Dendritic cell treated with granulocyte-macrophage colony-stimulating factor and Interleukin-4, amounts not matched to agents 40 ng/mL and 50 ng/mL, for 4 days (primary cell): Measurements from ENCODE around the gene DHX32.

Experiments
- H3K27ac Mint-ChIP-seq: one replicate; pipeline ENCODE4 v1.8.0; 2022; ENCODE audit warnings: mild to moderate bottlenecking, mixed read lengths
- H3K27me3 Mint-ChIP-seq: one replicate; pipeline ENCODE4 v1.8.0; 2022; ENCODE audit warnings: mild to moderate bottlenecking, mixed read lengths
- H3K36me3 Mint-ChIP-seq: one replicate; pipeline ENCODE4 v1.8.0; 2022; ENCODE audit warnings: low read depth, mixed read lengths
- H3K4me1 Mint-ChIP-seq: one replicate; pipeline ENCODE4 v1.8.0; 2022; ENCODE audit warnings: low read depth, mixed read lengths
- H3K4me3 Mint-ChIP-seq: one replicate; pipeline ENCODE4 v1.8.0; 2022; ENCODE audit warnings: mild to moderate bottlenecking, moderate library complexity, mixed read lengths
- H3K9me3 Mint-ChIP-seq: one replicate; pipeline ENCODE4 v1.8.0; 2022; ENCODE audit warnings: mixed read lengths
- intact Hi-C: fragments of 100-400 bp; cut with micrococcal nuclease; formaldehyde crosslinking; loops from one replicate; pipeline ENCODE4 v1.15.0; 2022

The DHX32 gene

DNA sequence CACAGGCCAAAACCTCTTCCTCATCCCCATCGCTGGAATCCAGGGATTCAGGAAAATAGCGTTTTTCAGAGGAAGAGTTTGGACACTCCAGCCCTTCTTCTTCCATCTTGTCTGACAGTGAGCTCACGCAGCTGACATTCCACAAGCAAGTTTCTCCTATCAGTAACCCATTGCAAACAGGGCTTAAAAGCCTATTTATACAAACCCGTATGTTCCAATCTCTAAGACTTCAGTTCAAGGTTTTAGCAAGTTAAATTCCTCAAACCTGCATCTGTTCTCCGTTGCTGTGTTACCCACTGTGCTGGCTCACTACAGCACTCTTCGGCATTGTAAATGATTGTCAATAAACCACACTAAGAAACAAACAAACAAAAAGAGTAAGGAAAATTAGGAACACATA, 373 bp downstream of the DHX32 start:
- peaks cover 7% of the 10 kb centered on the region for H3K9me3 Mint-ChIP-seq
- no peaks in the 10 kb centered on the region for H3K27me3 Mint-ChIP-seq
- no peaks in the 10 kb centered on the region for H3K4me1 Mint-ChIP-seq
- H3K27ac Mint-ChIP-seq = no peak overlapping the region
- H3K36me3 Mint-ChIP-seq = peaks cover 38% of the 10 kb centered on the region
- intact Hi-C loops = no loop called here
- H3K4me3 Mint-ChIP-seq = no peak overlapping the region

DNA sequence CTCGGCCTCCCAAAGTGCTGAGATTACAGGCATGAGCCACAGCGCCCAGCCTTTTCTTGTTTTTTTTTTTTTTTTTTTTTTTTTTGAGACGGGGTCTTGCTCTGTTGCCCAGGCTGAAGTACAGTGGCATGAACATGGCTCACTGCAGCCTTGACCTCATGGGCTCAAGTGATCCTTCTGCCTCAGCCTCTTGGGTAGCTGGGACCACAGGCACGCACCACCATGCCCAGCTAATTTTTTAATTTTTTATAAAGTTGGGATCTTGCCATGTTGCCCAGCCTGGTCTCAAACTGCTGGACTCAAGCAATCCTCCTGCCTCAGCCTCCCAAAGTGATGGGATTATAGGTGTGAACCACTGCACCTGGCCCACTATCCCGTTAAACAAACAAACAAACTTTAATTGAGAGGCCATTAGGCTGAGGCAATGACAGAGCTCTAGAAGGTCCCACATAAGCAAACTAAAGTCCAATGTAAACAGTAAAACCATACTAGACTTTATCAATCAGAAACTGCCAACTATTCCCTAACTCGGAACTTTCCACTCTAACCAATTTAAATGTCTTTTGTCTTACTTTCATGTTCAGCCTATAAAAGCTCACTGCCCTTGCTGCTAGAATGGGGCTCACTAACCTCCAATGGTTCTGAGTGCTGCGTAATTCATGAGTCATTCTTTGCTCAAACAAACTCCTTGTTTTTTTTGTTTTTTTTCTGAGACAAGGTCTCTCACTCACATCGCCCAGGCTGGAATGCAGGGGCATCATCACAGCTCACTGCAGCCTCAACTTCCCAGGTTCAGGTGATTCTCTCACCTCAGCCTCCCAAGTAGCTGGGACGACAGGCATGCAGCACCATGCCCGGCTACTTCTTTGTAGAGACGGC, 1.9 kb downstream of the DHX32 start:
- no peak overlapping the region for H3K27ac Mint-ChIP-seq
- peaks cover 48% of the 10 kb centered on the region for H3K36me3 Mint-ChIP-seq
- intact Hi-C loops = no loop called here
- no peaks in the 10 kb centered on the region for H3K4me1 Mint-ChIP-seq
- no peak overlapping the region for H3K4me3 Mint-ChIP-seq
- no peaks in the 10 kb centered on the region for H3K27me3 Mint-ChIP-seq
- peaks cover 7% of the 10 kb centered on the region for H3K9me3 Mint-ChIP-seq

DNA sequence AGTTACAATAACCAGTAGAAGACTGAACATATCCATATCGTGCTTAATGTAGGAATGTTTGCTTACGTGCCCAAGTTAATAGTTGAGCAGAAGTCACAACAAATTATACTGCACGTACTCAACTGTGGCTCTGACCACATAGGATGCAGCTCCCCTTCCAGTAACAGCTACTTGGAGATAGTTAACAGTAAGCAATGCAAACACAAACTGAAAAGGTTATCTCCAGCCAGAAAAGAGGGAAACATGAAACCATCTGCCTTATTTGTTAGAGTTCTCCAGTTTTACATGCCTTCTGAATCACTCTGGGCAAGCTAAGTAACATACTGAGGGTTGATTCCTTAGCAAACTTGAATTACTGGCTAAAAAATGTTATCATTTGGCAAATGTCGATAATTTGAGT, 9.8 kb downstream of the DHX32 start:
- Mint-ChIP-seq H3K9me3 (peaks cover 4% of the 10 kb centered on the region), H3K27me3 (no peaks in the 10 kb centered on the region), H3K4me1 (no peaks in the 10 kb centered on the region), H3K27ac (no peak overlapping the region), H3K4me3 (no peak overlapping the region), H3K36me3 (peaks cover 31% of the 10 kb centered on the region)
- intact Hi-C loops = no loop called here

DNA sequence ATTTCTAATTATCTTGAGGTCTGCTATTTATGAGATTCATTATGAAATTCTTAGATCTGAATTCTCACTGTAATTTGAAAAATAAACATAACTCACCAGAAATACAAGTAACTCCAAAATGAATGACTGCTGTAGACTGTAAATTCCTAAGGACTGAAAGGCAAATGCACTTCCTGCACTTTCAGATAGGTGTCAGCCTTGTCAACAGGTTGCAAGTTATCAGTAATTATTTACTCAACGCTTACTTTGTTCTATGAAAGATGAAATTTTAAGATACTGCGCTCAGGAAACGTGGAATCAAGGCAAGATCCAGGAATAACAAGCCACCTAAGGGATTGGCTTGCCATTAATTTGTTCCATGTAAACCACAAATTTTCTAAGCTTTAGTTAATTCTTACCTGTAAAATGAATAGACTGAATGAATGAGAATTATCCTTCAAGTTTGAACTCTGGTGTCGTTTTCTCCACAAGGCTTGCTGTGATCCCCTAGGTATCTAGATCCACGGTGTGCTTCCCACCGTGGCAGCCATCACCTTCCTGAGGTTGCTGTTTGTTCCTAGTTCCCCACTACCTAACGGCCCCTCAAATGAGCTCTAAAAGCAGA, 12.6 kb downstream of the DHX32 start:
- peaks cover 32% of the 10 kb centered on the region for H3K36me3 Mint-ChIP-seq
- no peaks in the 10 kb centered on the region for H3K4me1 Mint-ChIP-seq
- H3K4me3 Mint-ChIP-seq = no peak overlapping the region
- intact Hi-C loops = loop anchor here (5.0 to 10.0 kb wide), 2 partner anchors 636 to 879 kb away; no protein-coding TSS in a partner anchor
- H3K9me3 Mint-ChIP-seq = no peaks in the 10 kb centered on the region
- H3K27ac Mint-ChIP-seq = no peak overlapping the region
- no peaks in the 10 kb centered on the region for H3K27me3 Mint-ChIP-seq

DNA sequence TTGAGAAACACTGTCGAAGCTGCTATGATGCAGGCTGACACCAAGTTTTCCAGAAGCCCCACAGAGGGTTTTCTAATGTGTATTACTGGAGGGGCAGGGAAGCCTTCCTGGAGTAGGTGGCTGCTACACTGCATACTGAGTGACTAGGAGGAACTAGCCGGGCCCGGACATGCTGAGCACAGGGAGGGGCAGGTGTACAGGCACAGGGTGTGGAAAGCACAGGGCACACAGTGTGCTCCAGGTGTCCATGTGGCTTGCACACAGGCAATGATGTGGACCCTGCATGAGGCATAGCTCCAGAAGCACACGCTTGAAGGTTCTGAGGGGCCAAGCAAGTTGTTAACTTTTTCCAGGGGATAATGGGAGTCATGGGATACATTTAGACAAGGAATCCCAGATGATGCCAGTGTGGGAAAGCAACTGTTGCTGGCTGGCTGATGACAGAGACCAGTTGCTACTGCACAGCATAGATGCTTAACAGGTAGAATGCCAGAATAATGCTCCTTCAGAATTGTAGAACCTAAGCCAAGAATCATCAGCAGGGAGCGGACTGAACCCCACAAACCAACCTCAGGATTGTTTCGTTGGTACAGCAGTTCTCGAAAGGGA, 14.6 kb downstream of the DHX32 start:
- H3K4me1 Mint-ChIP-seq = no peaks in the 10 kb centered on the region
- no peaks in the 10 kb centered on the region for H3K27me3 Mint-ChIP-seq
- peaks cover 27% of the 10 kb centered on the region for H3K36me3 Mint-ChIP-seq
- H3K9me3 Mint-ChIP-seq = no peaks in the 10 kb centered on the region
- intact Hi-C loops = loop anchor here (5.0 to 10.0 kb wide), 2 partner anchors 638 to 881 kb away; no protein-coding TSS in a partner anchor
- no peak overlapping the region for H3K4me3 Mint-ChIP-seq
- H3K27ac Mint-ChIP-seq = no peak overlapping the region

DNA sequence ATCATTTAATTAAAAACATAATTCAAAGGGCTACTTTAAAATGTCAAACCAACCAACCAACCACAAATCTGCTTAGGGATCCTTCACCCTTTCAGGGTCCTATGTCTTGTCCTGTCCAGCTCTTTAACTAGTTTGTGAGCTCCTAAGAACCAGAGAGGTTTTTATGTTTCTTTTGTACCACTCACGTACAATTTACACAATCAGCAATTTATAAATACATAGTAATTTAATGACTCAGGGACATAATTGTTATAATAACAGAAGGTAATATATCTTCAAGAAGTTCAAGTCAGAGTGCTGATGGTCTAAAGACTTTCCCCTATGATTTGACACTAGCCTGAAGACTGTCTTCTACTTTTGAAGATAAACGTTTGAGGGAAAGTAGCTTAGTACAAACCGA, 16.0 kb downstream of the DHX32 start:
- H3K27me3 Mint-ChIP-seq = no peaks in the 10 kb centered on the region
- no peaks in the 10 kb centered on the region for H3K4me1 Mint-ChIP-seq
- intact Hi-C loops = loop anchor here (5.0 to 10.0 kb wide), 2 partner anchors 640 to 882 kb away; no protein-coding TSS in a partner anchor
- no peak overlapping the region for H3K27ac Mint-ChIP-seq
- peaks cover 27% of the 10 kb centered on the region for H3K36me3 Mint-ChIP-seq
- H3K9me3 Mint-ChIP-seq = no peaks in the 10 kb centered on the region
- H3K4me3 Mint-ChIP-seq = no peak overlapping the region

DNA sequence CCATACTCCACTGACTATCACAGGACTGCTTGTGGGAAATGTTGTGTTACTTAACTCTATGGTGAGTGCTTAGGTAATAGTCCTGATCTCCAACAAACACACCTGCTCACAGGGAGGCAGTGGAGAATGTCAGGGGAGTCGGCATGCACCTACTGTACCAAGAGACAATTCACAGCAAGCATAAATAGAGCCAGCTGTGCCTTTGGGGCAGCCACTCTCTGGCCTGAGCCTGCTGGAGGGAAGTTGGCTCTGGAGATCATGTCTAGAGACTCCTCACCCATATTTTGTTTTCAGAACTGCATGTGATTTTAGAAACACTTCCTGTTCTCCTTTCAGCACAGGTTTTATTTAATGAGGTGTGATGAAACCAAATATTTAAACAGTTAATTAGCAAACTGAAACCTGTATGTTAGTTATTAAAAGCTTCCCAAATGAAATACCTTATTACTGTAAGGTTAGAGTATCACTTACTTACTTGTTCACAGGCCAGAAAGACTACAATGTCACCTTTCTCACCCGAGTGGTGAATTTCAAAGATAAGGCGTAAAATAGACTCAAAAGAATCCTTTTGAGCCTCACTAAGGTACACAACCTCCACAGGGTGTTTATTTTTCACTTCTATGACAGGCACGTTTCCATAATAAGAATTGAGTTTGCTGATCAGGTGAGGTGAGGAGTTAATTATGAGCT, 21.8 kb downstream of the DHX32 start:
- Mint-ChIP-seq H3K4me3 (no peak overlapping the region), H3K27me3 (no peaks in the 10 kb centered on the region), H3K9me3 (no peaks in the 10 kb centered on the region), H3K27ac (no peak overlapping the region), H3K36me3 (peaks cover 42% of the 10 kb centered on the region), H3K4me1 (no peaks in the 10 kb centered on the region)
- intact Hi-C loops = no loop called here

DNA sequence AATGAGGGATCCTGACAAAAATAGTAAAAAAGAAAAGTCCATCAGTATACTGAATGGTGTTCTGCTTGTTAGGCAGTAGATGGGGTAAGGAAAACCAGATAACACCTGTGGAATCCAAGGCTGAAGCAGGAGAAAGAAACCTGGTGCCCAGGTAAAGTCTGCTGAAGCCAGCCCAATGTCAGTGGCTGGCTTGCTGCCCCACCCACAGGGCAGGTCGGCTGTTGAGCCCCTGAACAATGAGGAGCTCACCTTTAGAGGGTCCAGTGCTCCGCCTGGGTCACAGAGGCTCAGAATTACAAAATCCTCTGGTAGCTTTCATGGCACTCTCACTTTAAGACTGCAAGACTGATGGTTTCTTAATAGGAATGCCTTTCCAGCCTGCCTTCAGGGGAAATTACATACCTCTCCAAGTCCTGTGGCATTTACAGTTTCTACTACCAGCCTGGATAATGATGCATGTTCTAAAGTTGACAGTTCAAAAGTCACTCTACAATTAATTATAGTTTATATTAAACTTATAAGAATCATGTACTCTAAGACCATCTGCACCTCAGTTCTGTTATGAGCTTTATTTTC, 23.8 kb downstream of the DHX32 start:
- intact Hi-C loops = no loop called here
- Mint-ChIP-seq H3K4me3 (no peak overlapping the region), H3K36me3 (peaks cover 53% of the 10 kb centered on the region), H3K4me1 (no peaks in the 10 kb centered on the region), H3K27ac (no peak overlapping the region), H3K9me3 (no peaks in the 10 kb centered on the region), H3K27me3 (no peaks in the 10 kb centered on the region)

DNA sequence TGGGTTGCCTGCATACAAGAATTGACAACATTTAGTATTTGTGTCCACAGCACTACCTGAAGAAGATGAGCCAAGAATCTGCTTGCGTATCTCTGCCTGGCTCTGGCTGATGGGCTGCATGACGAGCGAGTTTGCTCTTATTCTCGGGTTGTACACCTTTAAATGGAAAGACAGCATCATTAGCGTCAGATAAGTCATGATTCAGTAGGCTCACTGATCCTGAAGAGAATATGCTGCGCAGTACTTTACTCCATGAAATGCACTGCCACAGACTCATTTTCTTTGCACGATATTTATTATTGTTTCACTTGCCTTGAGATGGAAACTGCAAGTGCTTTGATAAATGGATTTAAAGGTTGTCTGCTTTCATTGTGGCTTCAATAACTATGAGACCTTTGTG, 28.6 kb downstream of the DHX32 start:
- H3K36me3 Mint-ChIP-seq = peaks cover 80% of the 10 kb centered on the region
- no peak overlapping the region for H3K27ac Mint-ChIP-seq

DNA sequence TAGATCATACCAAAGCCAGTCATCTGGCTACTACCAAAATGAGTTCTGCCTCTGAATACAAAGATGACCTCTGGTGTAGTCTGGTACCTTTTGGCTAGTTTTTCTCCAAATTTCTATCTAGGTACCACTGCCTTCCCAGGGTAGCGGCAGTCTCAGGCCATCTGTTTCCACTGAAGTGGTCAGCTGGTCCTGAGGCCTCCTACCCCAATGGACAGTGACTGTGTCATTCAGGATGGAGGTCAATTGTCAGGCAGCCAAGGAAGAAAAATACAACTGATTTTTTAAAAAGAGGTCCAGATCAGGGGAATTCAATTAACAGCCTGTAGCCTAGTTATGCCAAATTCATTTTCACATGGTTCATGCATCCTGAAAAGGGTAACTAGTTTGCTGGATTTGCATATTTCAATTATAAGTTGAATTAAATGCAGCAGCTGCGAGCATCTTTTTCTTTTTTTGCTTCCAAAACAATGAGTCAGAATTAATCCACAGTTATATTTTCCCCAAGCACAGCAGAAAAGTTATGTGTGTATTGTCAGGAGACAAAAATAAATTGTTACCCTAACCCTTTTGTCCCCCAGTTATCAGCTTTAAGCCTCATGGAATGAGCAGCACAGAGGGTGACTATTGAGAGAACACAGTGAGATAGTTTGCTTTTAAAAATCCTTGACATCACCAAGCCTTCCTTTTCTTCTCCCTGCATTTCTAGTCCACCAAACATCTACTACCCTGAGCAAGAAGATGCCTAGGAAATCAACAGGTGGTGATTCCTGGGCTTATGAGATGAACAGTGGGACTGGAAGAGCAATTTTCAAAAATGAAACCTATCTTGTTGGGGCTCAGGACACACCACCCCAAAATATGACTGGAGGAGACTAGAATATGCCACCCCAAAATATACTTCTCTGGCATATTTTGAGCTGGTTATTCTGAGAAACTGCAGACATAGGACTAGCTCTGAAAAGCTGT, 30.0 kb downstream of the DHX32 start:
- no peak overlapping the region for H3K4me3 Mint-ChIP-seq
- intact Hi-C loops = no loop called here
- H3K27me3 Mint-ChIP-seq = no peaks in the 10 kb centered on the region
- H3K4me1 Mint-ChIP-seq = no peaks in the 10 kb centered on the region
- peaks cover 84% of the 10 kb centered on the region for H3K36me3 Mint-ChIP-seq
- H3K9me3 Mint-ChIP-seq = no peaks in the 10 kb centered on the region
- H3K27ac Mint-ChIP-seq = no peak overlapping the region

More for the DNA sequence above, 28.6 kb downstream of the DHX32 start:
- Mint-ChIP-seq H3K4me3 (no peak overlapping the region), H3K4me1 (no peaks in the 10 kb centered on the region), H3K9me3 (no peaks in the 10 kb centered on the region), H3K27me3 (no peaks in the 10 kb centered on the region)
- intact Hi-C loops = no loop called here

DNA sequence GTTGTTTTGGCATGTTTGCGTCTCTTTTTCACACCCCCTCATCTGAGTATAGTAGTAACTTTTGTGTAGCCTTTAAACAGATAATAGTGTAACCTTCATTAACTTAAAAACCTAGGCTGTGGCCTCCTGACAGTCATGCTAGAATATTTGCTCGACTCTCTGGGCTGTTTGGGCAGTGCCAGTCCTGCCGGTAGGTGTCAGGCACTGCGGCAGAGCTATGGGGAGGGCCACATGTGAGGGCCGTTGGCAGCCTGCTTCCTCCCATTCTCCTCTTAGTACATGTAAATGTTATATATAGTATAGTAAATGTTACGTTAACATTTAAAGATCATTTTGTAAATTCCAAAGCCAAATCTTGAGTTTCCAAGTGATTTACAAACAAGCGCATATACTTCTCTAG, 31.6 kb downstream of the DHX32 start:
- Mint-ChIP-seq H3K9me3 (no peaks in the 10 kb centered on the region), H3K27ac (no peak overlapping the region), H3K4me3 (no peak overlapping the region), H3K4me1 (no peaks in the 10 kb centered on the region), H3K36me3 (peaks cover 90% of the 10 kb centered on the region), H3K27me3 (no peaks in the 10 kb centered on the region)
- intact Hi-C loops = no loop called here

DNA sequence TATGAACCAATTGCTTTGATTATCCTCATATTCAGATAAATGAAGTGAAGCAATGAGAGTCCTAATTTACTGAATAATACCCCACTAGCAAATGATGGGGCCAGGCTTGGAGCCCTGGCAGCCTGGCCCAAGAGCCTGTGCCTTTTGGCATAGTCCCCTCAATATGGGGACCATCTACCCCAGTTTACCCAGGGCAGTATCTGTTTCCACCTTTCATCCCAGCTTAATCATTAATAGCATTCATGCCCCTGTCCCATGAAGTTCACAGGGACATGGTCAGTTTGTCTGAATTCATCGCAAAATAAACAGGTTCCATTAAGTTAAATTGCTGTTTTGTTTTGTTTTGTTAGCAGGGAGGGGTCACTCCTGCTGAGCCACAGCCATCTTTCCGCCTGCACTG, 32.2 kb downstream of the DHX32 start:
- Mint-ChIP-seq H3K36me3 (peaks cover 88% of the 10 kb centered on the region), H3K9me3 (no peaks in the 10 kb centered on the region), H3K27ac (no peak overlapping the region), H3K4me3 (no peak overlapping the region), H3K4me1 (no peaks in the 10 kb centered on the region), H3K27me3 (no peaks in the 10 kb centered on the region)
- intact Hi-C loops = no loop called here

DNA sequence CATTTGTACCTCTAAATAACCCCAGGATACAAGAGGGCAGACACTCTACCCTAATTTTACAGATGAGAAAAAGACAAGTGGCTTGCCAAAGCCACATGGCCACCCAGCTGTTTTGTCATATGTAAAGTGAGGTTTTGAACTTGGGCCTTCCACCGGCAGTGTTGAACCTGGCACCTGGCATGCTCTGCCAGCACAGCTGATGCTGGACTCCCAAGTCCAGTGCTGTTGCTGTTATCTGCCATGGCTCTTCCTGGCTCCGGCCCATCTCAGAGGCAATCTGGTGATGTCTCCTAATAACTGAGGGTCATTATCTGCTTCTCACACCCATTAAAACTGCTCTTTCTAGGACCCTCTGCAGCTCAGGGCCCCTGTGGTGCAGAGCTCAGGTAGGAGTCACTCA, 32.7 kb downstream of the DHX32 start:
- peaks cover 88% of the 10 kb centered on the region for H3K36me3 Mint-ChIP-seq
- H3K27me3 Mint-ChIP-seq = no peaks in the 10 kb centered on the region
- H3K27ac Mint-ChIP-seq = no peak overlapping the region
- no peaks in the 10 kb centered on the region for H3K9me3 Mint-ChIP-seq
- no peaks in the 10 kb centered on the region for H3K4me1 Mint-ChIP-seq
- H3K4me3 Mint-ChIP-seq = no peak overlapping the region
- intact Hi-C loops = no loop called here
